Forelimb muscle (tissue), 1 donor: Measurements from ENCODE around the gene CNTNAP5. TPM values are rescaled to one million over a fixed set of nuclear protein-coding genes. Genes with fewer than 3 reads are reported as not detected.

Experiments used
- DNase-seq: peaks from one replicate; pipeline ENCODE4 v3.0.0-alpha.2; 2013; ENCODE audit warnings: low read depth
- polyA plus RNA-seq: library from polyadenylated mRNA; unstranded; fragments of 120-200 nt; gene quantifications from one replicate; pipeline ENCODE4 v1.2.1, GENCODE V29; 2013; ENCODE audit not compliant: insufficient read length

Gene CNTNAP5
- polyA plus RNA-seq, 1 donor, result 0.03 TPM

DNA sequence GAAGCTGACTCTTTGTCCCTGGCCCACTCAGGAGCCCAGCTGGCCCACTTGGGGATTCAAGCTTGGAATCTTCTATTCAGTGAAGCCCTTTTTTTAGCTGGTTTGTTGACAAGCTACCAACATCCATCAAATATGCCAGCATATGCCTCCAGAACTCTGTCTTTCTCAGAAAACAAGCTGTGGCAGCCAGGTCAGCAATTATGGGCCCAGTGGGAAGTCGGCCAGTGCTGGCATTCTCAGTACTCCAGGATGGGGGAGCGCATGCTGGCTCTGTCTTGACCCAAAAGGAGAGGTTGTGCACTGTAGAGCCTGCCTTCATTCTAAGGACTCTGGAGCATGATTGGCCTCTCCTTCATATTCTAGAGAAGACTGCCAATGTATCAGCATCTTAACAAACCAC is 401.5 kb downstream of the CNTNAP5 start:
- no peak for DNase-seq

DNA sequence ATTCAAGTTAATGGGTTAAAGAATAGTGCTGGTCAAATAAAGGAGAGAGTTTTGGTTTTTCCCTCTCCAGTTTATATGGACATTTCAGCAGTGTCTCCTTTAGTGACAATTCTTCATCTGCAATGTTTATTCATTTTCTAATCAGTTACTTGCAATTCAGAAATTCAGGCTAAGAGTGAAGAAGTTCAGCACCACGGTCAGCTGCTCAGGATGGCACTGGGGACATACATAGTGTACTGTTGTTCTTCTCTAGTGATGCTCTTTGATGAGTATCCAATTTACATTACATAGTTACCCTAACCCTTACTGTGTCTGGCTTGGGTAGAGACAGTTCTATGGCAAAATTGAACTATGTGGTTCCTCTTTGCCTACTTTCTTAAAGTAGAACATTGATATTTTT is 412.7 kb downstream of the CNTNAP5 start:
- no peak for DNase-seq

DNA sequence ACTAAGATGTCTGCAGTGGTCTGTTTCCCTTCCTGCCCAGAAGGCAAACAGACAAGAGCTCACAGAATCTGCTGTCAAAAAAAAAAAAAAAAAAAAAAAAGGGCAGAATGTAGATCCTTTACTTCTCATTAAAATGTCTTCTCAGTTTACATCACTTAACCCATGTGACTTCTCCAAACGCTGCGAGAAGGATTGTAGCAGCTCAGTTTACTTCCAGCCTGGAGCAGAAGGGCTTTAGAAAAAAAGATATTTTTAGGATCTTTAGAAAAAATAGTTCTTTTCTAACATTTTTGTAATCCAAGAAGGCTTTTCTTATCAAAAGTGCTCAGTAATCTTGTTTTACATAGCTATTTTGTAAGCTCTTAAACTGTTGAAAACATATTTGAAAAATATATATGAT is 425.4 kb downstream of the CNTNAP5 start:
- DNase-seq, result no peak

DNA sequence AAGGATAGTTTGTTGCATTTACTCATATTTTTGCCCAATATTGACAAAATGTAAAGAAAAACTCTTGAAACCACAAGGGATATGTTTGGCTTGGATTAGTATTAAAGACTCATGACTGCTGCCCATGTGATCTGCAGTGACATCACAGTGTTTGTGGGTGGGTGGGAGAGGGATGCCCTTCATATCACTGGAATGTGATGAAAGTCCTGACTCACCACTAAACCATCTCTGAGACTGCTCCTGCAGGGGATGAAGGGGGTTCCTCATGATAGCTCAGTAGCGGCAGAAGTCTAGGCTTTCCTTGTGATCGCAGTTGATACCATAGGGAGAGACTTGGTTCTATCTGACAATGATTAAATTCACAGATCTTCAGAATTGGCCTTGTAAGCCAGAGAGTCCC is 451.2 kb downstream of the CNTNAP5 start:
- no peak for DNase-seq

DNA sequence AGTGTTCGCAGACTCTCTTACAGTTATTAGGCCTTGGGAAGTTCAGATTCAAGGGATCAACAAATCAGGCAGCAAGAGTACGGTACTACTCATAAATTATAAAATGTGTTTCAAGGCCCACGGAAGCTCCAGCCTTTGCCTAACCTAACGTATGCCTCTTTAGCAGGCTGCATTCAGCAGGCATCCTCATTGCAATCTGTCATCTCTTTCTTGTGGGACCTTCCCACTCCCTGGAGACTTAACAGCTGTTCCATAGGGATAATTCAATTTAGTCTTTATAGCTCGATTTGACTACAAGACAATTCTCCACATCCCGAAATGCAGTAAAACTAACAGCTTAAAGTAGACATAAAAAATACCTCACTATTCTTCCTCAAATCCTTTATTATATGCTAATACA is 453.7 kb downstream of the CNTNAP5 start:
- no peak for DNase-seq

DNA sequence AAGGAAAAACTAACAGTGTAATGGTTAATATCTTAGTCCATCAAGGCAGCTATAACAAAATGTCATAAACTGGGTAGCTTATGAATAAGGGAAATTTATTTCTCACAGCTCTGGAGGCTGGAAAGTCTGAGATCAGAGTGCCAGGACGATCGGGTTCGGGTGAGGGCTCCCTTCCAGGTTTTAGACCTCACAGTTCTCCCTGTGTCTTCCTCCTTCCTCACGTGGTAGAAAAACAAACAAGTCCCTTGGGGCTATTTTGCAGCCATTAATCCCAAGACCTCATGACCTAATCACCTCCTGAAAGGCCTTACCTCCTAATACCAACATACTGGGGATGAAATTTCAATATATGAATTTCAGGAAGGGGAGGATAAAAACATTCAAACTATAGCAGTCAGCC is 455.9 kb downstream of the CNTNAP5 start:
- DNase-seq, result no peak

DNA sequence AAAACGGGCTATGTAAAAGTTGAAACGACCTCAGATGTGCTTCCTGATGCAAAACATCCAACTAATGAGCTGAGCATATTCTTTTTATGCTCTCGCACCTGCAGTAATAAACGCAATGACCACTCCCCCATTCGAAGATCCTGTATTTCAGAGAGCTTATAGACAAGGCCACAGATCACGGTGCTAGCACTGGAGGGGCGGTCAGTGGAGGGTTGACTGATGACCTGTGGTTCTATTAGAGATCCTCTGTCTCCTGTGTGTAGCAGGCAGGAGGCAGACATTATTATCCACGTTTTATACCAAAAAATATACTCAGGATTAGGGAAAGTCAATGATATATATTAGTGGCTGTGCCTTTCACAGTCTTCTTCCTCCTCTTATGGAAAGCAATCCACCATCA is 457.0 kb downstream of the CNTNAP5 start:
- no peak for DNase-seq

DNA sequence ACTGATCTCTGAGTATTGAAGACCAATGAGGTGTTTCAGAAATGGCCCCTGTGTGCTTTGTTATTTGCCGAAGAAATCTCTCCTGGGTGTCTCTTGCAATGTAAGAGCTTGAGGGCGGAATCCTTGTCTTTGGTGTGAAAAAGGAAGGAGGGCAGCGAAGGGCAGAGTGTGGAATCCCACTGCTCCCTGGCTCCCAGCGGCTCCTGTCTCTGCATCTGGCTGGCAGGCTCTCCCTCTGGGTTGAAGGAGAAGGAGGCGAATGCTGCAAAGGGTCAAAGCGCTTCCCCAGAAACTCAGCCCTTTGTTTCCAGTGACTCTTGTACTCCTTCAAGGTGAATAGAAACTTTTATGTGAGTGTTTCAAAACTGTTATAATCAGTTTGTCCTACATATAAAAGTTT is 457.5 kb downstream of the CNTNAP5 start:
- DNase-seq, result no peak

DNA sequence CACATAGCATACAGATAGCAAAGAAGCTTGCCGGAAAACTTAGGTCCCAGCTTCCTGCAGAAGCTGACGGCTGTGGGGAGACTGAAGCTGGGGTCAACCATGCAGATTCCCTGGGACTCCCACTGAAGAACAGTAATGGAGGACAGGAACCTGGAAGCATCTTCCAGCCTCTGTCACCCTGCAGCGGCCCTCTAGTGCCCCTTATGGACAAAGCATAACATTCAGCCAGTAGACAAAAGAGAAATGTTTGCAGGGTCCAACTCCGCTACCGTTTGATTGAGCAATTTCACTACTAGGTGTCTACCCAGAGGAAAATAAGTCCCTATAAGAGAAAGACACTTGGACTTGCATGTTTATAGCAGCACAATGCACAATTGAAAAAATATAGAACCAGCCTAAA is 460.6 kb downstream of the CNTNAP5 start:
- no peak for DNase-seq

DNA sequence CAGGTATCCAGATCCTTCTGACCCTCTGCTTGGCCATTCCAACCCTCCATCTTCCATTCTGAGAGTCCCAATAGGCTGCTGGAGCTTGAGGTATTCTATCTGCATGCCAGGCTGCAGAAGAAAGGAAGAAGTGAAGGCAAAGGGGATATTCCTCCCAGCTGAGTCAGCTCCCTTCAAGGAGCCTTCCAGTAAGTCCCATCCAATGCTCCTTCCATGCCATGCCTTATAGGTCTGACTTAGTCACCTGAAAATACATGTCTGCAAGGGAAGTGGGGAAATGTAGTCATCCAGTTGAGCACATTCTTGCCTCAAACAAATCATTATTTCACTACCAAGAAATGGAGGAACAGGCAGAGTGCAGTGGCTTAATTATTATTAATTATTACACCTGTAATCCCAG is 464.6 kb downstream of the CNTNAP5 start:
- DNase-seq, result no peak

DNA sequence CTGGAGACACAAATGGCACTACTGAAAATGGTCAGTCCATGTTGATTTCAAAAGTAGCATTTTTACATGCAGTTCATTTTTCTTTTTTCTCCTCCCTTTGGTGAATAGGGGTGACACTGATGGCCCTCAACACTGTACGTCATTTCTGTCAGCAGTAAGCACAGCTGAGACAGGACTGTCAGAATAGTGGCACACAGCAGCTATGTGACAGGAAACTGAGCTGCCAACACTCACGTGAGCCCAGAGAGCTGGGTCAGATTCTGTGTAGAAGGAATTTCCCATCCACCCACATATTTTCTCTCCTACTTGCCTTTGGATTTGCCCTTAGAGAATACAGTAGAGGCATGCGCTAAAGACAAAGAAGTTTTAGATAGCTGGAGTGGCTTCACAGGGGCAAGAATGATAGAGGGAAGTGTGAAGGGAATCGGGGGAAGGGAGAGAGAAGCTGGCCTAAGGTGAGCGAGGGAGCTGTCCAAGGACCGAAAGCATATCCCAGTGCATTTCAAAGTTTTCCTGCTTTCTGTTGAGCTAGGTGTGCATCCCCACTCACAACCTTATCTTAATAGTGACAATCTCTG is 476.6 kb downstream of the CNTNAP5 start:
- no peak for DNase-seq

DNA sequence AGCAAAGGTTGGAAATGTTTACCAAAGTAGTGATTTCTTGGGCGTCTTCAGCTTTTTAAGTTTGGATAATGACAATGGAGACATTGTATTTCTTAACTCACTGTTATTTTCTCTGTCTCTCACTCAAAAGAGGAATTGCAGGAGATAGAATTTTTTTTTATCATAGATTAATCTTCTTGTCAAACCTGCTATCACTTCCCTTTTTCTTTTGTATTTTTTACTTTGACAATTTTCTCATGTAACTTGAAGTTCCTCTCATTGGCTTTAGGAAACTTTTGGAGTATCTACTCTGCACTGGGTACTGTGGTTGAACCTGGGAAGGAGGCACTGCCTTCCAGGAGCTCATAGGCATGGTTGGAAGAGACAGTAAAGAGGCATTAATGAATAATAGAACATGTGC is 489.1 kb downstream of the CNTNAP5 start:
- no peak for DNase-seq

DNA sequence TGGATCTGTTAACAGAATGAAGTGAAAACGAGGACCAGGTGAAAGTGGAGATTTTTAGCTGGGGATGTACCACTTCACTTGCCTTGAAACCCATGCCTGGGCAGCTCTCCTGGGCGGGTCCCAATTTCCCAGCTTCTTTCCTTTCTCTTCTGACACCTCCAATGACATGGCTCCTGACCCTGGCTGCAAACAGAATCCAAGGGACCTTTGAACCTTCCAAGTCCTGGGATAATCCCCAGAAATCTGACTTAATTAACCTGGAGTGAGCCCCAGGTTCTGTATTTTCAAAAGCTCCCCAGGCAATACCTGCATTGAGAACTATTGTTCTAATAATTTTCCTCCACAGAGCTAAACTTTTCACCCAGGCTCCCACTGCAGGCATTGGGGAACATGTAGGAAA is 495.9 kb downstream of the CNTNAP5 start:
- no peak for DNase-seq

DNA sequence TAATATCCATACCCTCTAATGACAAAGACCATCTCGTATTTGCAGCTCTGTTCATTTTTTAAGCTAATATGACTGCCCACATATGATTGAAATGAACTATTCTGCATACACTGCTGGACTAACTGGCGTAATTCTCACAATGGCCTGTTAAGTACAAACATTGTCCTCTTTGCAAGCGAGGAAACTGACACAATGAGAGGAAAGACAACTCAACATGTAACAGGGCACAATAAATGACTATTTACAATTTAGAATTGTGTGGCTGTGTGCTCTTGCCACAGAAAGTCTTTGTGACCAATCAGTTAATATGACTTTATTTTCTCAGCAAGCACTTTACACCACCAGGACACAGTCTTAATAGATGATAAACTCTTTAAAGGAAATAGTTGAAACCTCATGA is 498.0 kb downstream of the CNTNAP5 start:
- no peak for DNase-seq

DNA sequence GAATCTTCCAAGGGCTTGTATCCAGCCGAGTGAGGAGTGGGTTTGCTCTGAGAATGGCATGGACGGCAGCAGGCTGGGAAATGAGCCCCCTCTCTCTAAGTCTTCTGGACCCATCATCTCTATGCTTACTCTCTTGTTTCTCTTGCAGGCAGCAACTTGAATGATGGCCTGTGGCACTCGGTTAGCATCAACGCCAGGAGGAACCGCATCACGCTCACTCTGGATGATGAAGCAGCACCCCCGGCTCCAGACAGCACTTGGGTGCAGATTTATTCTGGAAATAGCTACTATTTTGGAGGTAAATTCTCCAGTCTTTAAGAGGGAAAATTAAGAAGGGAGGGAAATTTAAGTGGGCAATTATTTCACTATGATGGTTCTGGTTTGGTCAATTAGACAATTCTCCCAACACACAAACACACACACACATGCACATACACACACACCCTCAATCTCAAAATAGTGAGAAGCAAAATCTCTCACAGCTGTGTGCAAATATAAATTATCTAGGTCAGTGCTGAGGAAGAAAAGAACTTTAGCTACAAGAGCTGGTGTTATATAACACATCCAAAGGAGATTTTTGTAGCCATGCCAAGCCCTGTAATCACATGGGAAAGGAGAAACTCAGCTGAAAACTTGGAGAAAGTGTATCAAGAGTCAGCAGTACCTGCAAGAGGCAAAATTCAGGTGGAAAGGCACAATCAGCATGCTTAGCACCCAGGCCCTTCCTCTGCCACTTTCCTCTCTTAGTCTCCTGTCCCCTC is 499.2 kb downstream of the CNTNAP5 start:
- DNase-seq, result no peak

DNA sequence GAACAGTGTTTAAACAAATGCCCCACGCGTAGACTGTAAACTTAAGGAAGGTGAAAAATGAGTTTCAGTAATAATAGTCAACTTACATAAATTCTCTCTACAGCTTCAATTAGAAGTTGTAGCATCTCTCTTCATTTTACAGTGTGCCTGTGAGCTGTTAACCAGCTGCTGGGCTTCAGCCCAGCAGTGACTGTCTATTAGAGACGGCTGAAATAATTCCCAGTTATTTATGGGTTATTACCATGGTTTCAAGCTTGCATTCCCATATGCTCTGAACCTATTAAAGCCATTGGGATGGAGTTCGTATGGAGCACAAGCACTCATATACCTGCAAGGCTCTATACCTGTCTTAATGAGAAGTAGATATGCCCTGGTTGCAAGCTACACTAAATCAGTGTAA is 501.1 kb downstream of the CNTNAP5 start:
- no peak for DNase-seq

DNA sequence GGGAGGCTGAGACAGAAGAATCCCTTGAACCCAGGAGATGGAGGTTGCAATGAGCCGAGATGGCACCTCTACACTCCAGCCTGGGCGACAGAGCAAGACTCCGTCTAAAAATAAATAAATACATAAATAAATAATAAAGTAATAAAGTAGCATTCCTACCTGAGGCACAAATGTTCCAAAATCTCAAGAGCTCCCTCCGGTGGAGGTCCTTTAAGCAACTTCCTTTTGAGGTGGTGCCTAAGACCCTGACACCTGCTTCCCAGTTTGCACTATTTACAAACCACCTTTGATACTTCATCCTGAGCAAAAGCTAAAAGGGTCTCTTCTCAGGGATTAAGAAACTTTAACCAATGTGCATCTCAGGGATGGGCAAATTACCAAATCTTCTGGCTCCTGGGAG is 505.1 kb downstream of the CNTNAP5 start:
- no peak for DNase-seq

DNA sequence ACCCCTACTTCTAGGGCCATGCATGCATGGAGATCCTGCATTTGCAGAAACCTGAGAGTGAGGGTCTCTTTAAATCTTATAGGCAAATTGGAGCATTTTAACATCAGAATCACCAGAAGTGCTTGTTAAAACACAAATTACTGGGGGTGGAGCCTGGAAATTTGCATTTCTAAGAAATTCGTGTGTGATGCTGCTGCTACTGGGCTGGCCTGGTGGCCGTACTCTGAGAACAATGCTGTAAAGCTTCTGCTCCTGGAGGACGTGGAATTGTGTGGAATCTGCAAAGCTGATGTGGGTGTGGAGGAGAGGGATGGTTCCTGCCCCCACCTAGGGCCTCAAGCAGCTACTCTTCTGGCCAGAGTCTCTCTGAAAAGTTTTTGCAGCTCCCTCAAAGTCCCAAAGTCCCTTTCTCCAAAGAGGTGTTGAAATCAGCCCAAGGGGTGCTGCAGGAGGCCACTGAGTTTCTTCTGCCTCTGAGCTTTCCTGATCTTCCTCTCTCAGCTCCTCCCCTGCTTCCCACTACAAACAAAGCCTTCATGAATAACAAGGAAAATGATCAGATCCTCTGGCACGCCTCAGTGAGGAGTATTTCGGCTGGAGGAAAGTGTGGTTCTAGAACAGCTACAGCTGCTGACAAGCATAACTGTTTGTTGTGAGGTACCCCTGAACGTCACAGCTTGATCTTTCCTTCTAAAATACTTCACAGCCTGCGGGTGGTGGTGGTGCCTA is 508.3 kb downstream of the CNTNAP5 start:
- no peak for DNase-seq

DNA sequence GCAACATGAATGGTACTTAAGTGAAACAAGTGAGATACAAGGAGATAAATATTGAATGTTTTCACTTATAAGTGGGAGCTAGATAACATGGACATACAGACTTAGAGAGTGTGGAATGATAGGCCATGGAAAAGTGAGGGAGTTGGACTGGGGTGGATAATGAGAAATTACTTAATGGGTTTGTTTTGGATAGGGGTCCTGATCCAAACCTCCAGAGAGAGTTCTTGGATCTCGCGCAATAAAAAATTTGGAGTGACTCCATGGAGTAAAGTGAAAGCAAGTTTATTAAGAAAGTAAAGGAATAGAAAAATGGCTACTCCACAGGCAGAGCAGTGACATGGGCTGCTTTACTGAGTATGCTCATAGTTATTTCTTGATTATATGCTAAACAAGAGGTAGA is 508.9 kb downstream of the CNTNAP5 start:
- DNase-seq, result no peak

DNA sequence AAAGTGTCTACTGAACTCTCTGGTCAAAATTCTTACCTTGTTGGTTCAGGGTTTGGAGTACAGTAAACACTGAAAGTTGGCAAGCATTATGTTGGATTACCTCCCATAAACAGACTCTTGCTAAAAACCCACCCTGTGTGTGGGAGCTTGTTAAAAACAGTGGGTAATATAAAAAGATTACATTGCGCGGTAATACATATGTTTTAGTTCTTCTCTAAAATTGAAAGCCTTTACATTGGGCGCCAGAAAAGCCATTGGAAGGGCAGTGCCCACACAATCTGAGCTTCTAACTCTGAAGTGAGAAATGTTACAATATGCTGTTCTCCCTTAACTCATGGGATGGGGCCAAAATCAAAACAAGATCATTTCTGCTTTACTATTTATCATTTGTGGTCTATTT is 510.7 kb downstream of the CNTNAP5 start:
- DNase-seq, result no peak

DNA sequence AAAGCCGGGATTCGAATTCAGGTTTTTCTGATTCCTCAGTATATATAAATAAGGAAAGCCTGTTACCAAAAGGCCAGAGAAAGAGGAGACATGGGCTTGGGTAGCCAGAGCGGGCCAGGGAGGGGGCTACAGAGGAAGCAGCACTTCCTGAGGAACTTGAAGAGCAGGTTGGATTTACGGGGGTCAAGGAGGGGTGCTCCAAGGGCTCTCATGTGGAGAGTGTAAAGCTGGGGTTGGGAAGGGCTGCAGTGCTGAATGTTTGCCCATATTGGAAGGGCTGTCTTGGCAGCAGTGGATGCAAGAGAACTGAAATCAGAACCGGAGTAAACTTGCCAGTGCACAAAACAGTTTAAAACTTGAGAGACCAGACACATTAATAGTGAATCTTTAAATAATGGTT is 511.5 kb downstream of the CNTNAP5 start:
- DNase-seq, result no peak

DNA sequence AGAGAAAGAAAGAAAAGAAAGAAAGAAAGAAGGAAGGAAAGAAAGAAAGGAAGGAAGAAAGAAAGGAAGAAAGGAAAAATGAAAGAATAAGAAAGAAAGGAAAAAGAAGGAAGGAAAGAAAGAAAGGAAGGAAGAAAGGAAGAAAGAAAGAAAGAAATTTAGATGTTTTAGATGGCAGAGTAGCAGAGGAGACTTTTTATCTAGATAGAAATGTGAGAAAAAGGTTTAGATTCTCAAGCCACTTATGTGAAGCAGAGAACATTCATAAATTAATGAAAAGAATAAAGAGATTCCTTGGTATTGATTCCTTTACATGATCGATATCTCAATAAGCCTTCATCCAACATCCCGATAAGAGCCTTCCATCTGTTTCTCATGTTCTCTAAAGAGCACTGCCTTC is 513.5 kb downstream of the CNTNAP5 start:
- DNase-seq, result no peak

DNA sequence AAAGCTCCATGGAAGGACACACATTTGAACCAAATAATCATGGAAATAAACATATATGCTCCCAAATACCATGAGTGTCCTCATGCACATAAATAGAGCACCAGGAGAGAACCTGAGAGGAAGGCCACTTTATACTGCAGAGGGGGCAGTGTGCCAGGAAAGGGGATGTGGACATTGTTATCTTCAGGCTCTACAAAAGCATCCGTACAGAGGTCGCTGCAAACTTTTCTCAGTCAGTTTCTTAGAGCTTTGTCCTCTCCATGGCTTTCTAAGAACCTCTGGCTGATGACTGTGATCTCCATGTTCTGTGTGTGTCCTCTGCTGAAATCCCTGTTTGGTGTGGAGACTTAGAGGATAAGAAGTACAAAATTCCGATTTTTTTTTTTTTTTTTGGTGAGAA is 515.7 kb downstream of the CNTNAP5 start:
- no peak for DNase-seq
